H1 (cell line): ENCODE data around the gene MAP6. TPM values are rescaled to one million over a fixed set of nuclear protein-coding genes. Genes with fewer than 3 reads are reported as not detected.

Source experiments
- NRF1 ChIP-seq: IDR thresholded peaks from 2 replicates; pipeline ENCODE4 v1.6.1; 2011; ENCODE audit warnings: mild to moderate bottlenecking, low read depth, low read length, improper control_type of control experiment
- POLR2A ChIP-seq, 2 experiments: IDR thresholded peaks; 1 replicate in 1 of 2; 2 replicates in 1 of 2; pipeline ENCODE4 v1.6.1; 2011; ENCODE audit warnings: low read depth in 2 of 2, low read length in 2 of 2, mild to moderate bottlenecking in 2 of 2; ENCODE audit errors: control extremely low read depth in 1 of 2
- RNF2 ChIP-seq: fragments of 200-900, 300-1000 bp; sonication (generic); IDR thresholded peaks from 2 replicates; pipeline ENCODE4 v1.7.1; 2016; ENCODE audit warnings: borderline replicate concordance, low read depth, mild to moderate bottlenecking, antibody characterized with exemption, low read length; ENCODE audit not compliant: poor library complexity, severe bottlenecking; ENCODE audit errors: missing control alignments
- polyA plus RNA-seq, 7 experiments: library from polyadenylated mRNA; depleted of rRNA in 3 of 7; stranded (reverse) in 5 of 7; unstranded in 2 of 7; fragments of >200 nt in 5 of 7; fragments of 200-250 nt in 2 of 7; gene quantifications; 1 replicate in 5 of 7; 2 replicates in 1 of 7; 4 replicates in 1 of 7; pipeline versions ENCODE4 v1.2.1 to v1.2.3, GENCODE V29; 2011 to 2013; ENCODE audit warnings: missing spikeins in 2 of 7, mixed read lengths in 2 of 7
- total RNA-seq: library from RNA; stranded (reverse); fragmentation: NEBNext Ultra II Directional; extraction: Animal tissue kit (Norgen Biotek cat#: 25700); gene quantifications from 2 replicates; pipeline ENCODE4 v1.2.1, GENCODE V29; 2021
- TF ChIP-seq, protein P1 (sequence below): IDR thresholded peaks from 2 replicates; pipeline ENCODE4 v1.6.1; 2011; ENCODE audit warnings: low read length, improper control_type of control experiment

The MAP6 gene
- total and polyA plus RNA-seq, 2 of the 8 experiments (the other 6 are each of a cell fraction or from before 2014, with no cell fraction given): 0.54 to 0.89 TPM

DNA sequence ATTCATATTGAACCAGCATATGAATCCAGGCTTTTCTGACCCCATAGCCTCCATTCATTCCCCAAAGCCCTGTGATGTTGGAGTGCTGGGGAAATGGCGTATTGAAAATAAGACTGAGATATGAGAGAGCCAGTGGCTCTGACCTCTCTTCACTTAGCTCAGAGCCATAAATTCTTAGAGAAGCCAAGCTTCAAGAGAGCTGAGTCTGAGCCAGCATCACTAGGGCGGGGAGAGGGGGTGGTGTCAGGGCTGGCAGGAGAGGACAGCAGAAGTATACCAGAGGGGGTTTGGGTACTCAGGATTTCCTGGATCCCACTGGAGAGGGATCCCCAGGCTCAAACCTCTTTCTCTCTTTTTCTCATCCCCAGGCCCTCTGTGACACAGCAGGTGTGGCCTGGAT is 32.1 kb upstream of the MAP6 start (continued):
- TF ChIP-seq, protein P1, sequence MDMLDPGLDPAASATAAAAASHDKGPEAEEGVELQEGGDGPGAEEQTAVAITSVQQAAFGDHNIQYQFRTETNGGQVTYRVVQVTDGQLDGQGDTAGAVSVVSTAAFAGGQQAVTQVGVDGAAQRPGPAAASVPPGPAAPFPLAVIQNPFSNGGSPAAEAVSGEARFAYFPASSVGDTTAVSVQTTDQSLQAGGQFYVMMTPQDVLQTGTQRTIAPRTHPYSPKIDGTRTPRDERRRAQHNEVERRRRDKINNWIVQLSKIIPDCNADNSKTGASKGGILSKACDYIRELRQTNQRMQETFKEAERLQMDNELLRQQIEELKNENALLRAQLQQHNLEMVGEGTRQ: no peak
- TF ChIP-seq RNF2: no peak
- no peak for TF ChIP-seq POLR2A (IDR thresholded peaks at IDR 0.05; ENCODE audit: control extremely low read depth in 1 of 2, low read depth in 2 of 2, low read length in 2 of 2)
- TF ChIP-seq NRF1: no peak
